ENCODE measurements around the gene DEDD2.

Gene DEDD2

DNA sequence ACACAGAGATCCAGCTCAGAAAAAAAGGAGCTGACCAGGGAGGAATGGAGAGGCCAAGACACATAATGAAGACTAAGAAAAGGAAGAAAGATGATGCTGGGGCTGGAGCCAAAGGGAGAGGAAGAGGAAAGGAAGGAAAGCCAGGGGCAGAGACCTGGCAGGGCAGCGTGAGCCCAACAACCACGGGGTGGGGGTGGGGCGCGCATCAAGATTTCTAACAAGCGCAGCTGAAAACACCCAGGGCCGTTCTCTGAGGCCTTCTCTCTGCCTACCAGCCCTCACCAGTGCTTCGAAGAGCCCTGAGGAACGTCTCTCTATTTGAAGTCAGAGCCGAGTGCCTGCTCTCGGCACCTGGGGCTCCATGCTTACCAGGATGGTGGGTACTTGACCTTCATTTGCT, 61.7 kb downstream of the DEDD2 start:
- no peak overlapping the region for H3K4me3 ChIP-seq (ENCODE audit: low read depth, low read length)
- TF ChIP-seq, protein P1, sequence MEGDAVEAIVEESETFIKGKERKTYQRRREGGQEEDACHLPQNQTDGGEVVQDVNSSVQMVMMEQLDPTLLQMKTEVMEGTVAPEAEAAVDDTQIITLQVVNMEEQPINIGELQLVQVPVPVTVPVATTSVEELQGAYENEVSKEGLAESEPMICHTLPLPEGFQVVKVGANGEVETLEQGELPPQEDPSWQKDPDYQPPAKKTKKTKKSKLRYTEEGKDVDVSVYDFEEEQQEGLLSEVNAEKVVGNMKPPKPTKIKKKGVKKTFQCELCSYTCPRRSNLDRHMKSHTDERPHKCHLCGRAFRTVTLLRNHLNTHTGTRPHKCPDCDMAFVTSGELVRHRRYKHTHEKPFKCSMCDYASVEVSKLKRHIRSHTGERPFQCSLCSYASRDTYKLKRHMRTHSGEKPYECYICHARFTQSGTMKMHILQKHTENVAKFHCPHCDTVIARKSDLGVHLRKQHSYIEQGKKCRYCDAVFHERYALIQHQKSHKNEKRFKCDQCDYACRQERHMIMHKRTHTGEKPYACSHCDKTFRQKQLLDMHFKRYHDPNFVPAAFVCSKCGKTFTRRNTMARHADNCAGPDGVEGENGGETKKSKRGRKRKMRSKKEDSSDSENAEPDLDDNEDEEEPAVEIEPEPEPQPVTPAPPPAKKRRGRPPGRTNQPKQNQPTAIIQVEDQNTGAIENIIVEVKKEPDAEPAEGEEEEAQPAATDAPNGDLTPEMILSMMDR (conservative IDR thresholded peaks at IDR 0.05; ENCODE audit: low read depth, low read length) = no peak
- DNase-seq (ENCODE audit: low read depth) = no peak

DNA sequence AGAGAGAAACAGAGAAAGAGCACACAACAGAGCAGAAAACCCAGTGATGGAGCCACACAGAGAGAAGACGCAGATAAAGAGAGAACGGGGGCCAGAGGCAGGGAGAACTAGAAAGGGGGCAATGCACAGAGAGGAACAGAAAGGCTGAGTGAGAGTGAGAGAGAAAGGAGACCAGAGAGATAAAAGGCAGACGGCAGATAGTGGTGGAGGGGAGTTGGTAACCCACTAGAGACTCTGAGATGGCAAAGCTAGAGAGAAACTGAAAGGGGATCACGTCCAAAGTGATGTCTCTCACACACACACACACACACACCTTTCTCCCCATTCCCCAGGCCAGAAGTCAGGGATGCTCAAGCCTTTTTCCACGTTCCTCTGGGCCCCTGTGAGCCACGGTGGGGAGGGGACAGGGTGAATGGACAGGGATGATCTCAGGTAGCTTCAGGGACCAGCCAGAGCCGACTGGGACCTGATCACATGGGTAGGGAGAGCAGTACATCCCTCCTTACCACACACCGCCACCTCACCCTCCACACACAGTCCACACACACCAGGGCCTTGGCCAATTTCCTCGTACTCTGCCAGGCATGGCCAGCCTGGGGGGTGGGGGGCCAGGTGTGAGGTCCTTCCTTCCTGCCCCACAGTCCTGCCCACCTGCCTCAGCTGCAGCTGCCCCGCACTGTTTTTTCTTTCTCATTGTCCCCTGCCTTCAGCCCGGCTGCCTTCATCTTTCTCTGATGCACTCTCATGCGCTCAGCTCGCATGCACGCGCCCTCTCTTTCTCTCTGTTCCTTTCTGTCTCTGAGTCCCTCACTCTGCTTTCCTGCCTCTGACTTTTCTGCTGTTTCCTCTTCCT, 62.8 kb downstream of the DEDD2 start:
- TF ChIP-seq, protein P1 (conservative IDR thresholded peaks at IDR 0.05; ENCODE audit: low read depth, low read length) = no peak
- H3K4me3 ChIP-seq (ENCODE audit: low read depth, low read length) = no peak overlapping the region
- no peak for DNase-seq (ENCODE audit: low read depth)

DNA sequence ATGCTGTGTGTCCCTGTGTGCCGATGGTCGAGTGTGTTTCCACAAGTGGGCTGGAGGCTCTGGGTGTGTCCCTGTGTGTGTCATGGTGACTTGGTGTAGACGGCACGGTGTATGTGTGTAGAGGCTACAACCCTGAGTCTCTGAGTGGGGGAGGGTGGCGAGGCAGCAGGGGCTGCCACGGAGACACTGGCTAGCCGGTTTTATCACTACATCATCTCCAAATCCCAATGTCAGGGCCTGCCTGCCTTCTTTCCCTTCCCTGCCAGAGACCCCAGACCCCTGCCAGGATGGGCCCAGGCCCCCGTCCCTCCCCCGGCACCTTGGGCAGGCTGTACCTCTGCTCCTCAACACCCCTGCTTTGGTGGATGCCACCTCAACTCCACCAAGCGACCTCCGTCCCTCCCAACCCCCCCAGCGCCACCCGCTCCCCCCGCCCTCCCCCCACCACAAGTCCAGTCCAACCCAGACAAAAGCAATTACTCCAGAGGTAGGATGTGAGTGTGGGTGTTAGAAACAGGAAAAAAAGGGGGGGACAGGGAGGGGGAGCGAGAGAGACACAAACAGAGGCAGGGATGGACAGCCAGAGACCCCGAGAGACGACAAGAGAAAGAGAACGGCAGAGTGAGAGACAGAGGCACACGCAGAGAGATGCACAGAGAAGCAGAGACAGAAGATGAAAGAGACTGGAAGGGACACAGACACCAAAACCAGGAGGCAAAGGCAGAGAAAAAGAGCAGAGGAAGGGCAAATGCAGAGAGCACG, 63.6 kb downstream of the DEDD2 start:
- DNase-seq (ENCODE audit: low read depth) = no peak
- no peak overlapping the region for H3K4me3 ChIP-seq (ENCODE audit: low read depth, low read length)
- TF ChIP-seq, protein P1 (conservative IDR thresholded peaks at IDR 0.05; ENCODE audit: low read depth, low read length) = no peak

DNA sequence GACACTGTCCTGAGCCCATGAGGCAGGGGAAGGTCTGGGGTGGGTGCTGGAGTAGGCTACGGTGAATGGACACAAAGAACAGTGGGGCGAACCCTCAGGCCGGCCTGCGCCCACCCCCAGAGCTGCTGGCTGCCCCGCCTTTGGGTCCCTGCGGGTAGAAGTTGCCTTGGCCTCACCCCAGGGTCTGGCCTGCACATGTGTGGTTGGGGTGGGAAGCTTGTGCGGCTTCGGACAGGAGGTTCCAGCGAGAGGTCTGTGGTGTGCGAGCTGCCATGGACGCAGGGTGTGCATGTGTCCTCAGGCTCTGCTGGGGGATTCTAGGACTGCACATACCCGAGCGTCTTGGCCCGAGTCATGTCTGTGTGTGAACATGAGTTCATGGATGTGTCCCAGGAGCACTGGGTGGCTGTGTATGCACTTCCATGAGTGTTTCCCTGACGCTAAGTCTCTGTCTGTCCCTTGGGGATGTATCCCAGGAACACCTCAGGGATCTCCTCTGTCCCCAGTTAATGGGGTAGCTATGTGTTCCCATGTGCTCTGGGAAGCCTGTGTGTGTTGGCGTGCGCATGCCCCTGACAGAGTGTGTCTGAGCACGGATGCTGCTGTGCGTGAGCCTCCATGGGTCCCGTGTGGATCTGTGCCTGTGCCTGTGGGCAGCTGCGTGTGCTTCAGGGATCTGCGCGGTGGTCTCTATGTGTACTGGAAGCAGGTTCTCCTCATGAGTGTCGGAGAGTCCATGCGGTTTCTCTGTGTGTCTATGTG, 64.4 kb downstream of the DEDD2 start:
- H3K4me3 ChIP-seq (ENCODE audit: low read depth, low read length) = no peak overlapping the region
- TF ChIP-seq, protein P1 (conservative IDR thresholded peaks at IDR 0.05; ENCODE audit: low read depth, low read length) = no peak
- DNase-seq (ENCODE audit: low read depth) = no peak

DNA sequence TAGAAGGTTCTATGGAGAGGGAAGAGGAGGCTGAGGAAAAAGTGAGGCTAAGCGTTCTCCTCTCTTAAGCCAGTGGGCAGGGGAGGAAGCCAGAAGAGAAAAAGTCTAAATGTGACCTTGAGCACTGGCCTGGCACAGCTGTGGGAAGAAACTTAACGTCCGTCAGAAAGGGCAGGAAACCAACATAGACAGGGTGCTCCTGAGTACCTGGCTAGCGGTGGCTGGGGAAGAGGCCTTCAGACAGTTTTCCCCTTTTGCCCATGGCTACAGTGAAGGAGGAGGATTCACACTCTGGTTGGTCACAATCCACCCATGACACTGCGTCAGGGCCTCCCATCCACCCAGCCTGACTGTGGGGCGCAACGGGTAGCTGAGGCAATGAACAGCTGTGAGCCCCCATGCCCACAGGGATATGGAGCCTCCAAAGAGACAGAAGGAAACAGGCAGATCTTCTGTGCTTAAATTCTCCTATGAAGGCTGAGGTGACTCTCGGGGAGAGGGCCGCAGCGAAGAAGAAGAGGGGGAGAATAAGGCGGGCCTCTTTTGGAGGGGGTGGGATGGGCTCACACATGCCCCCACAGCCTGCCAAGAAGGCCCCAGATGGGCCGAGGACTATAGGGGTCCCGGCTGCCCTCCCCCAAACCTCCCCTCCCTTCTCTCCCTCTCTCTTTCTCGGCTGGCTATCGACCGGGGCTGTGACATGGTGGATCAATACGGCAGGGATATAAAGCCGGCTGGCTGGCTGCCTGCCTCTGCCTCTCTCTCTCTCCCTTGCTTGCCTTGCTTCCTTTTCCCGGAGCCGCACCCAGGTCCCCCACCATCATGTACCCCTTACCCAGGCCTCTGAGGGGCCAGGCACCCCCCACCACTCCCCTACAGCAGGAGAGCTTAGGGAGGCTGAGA, 65.4 kb downstream of the DEDD2 start:
- no peak for DNase-seq (ENCODE audit: low read depth)

More for the DNA sequence above, 65.4 kb downstream of the DEDD2 start:
- TF ChIP-seq, protein P1 (conservative IDR thresholded peaks at IDR 0.05; ENCODE audit: low read depth, low read length) = no peak
- no peak overlapping the region for H3K4me3 ChIP-seq (ENCODE audit: low read depth, low read length)

Data from choroid plexus epithelial cell (primary cell).